H9 (cell line): ENCODE results near the gene GPR176. TPM values are rescaled to one million over a fixed set of nuclear protein-coding genes. Genes with fewer than 3 reads are reported as not detected.

Experiments
- DNase-seq: peaks from one replicate; pipeline ENCODE4 v3.0.0-alpha.2; 2017
- H2AFZ ChIP-seq: one replicate; pipeline ENCODE4 v1.6.1; 2013; ENCODE audit warnings: mild to moderate bottlenecking, low read length, control low read depth, moderate library complexity
- H2AK5ac ChIP-seq: 2 replicates; pipeline ENCODE4 v1.6.1; 2013; ENCODE audit warnings: low read length, control low read depth, mixed read lengths; ENCODE audit not compliant: insufficient read length
- H2BK120ac ChIP-seq: one replicate; pipeline ENCODE4 v1.6.1; 2013; ENCODE audit warnings: low read depth, mild to moderate bottlenecking, low read length, control low read depth, inconsistent platforms; ENCODE audit not compliant: poor library complexity, severe bottlenecking
- H2BK12ac ChIP-seq: 2 replicates; pipeline ENCODE4 v1.6.1; 2013; ENCODE audit warnings: low read length, control low read depth, mixed read lengths, low read depth; ENCODE audit not compliant: insufficient read length
- H2BK15ac ChIP-seq: 2 replicates; pipeline ENCODE4 v1.6.1; 2013; ENCODE audit warnings: low read depth, low read length, control low read depth
- H2BK20ac ChIP-seq: one replicate; pipeline ENCODE4 v1.6.1; 2013; ENCODE audit warnings: low read depth, mild to moderate bottlenecking, low read length, control low read depth, inconsistent platforms; ENCODE audit not compliant: poor library complexity, severe bottlenecking
- H2BK5ac ChIP-seq: 2 replicates; pipeline ENCODE4 v1.6.1; 2013; ENCODE audit warnings: low read length, control low read depth, mixed read lengths; ENCODE audit not compliant: insufficient read length
- H3K14ac ChIP-seq: 2 replicates; pipeline ENCODE4 v1.6.1; 2013; ENCODE audit warnings: low read length, control low read depth; ENCODE audit not compliant: insufficient read depth
- H3K18ac ChIP-seq: 2 replicates; pipeline ENCODE4 v1.6.1; 2013; ENCODE audit warnings: low read depth, mild to moderate bottlenecking, mixed read lengths, low read length, control low read depth; ENCODE audit not compliant: insufficient read length
- H3K23ac ChIP-seq: 2 replicates; pipeline ENCODE4 v1.6.1; 2013; ENCODE audit warnings: low read length, control low read depth, mixed read lengths, low read depth; ENCODE audit not compliant: insufficient read length
- H3K23me2 ChIP-seq: 2 replicates; pipeline ENCODE4 v1.6.1; 2013; ENCODE audit warnings: low read depth, mild to moderate bottlenecking, mixed read lengths, low read length, control low read depth; ENCODE audit not compliant: insufficient read length, poor library complexity, severe bottlenecking
- H3K27ac ChIP-seq: 2 replicates; pipeline ENCODE4 v1.5.1; 2013; ENCODE audit warnings: low read length, control low read depth, mixed read lengths, low read depth; ENCODE audit not compliant: insufficient read length
- H3K27me3 ChIP-seq: 2 replicates; pipeline ENCODE4 v1.6.1; 2013; ENCODE audit warnings: low read length, control low read depth, inconsistent platforms; ENCODE audit not compliant: insufficient read depth
- H3K4ac ChIP-seq: 2 replicates; pipeline ENCODE4 v1.6.1; 2013; ENCODE audit warnings: low read depth, mild to moderate bottlenecking, control low read depth, inconsistent platforms, low read length, moderate library complexity
- H3K4me1 ChIP-seq: 2 replicates; pipeline ENCODE4 v1.6.1; 2013; ENCODE audit warnings: low read length, control low read depth, inconsistent platforms; ENCODE audit not compliant: insufficient read depth
- H3K4me2 ChIP-seq: 2 replicates; pipeline ENCODE4 v1.6.1; 2013; ENCODE audit warnings: low read length, control low read depth, mixed read lengths; ENCODE audit not compliant: insufficient read length, insufficient read depth
- H3K56ac ChIP-seq: 2 replicates; pipeline ENCODE4 v1.6.1; 2013; ENCODE audit warnings: low read depth, mild to moderate bottlenecking, mixed read lengths, low read length, control low read depth; ENCODE audit not compliant: insufficient read length
- H3K79me1 ChIP-seq: 2 replicates; pipeline ENCODE4 v1.6.1; 2013; ENCODE audit warnings: low read depth, mild to moderate bottlenecking, moderate library complexity, low read length, control low read depth, inconsistent platforms; ENCODE audit not compliant: insufficient read depth, poor library complexity, severe bottlenecking
- H3K79me2 ChIP-seq: 2 replicates; pipeline ENCODE4 v1.6.1; 2013; ENCODE audit warnings: low read length, control low read depth, inconsistent platforms; ENCODE audit not compliant: insufficient read depth
- H3K9ac ChIP-seq: 2 replicates; pipeline ENCODE4 v1.6.1; 2013; ENCODE audit warnings: low read length, control low read depth, mixed read lengths; ENCODE audit not compliant: insufficient read length; ENCODE audit errors: extremely low read depth
- H3K9me3 ChIP-seq: one replicate; pipeline ENCODE4 v1.6.1; 2013; ENCODE audit warnings: low read depth, low read length, inconsistent platforms; ENCODE audit not compliant: control insufficient read depth
- H3T11ph ChIP-seq: one replicate; pipeline ENCODE4 v1.6.1; 2013; ENCODE audit warnings: mild to moderate bottlenecking, low read length, control low read depth, inconsistent platforms
- H4K20me1 ChIP-seq: one replicate; pipeline ENCODE4 v1.6.1; 2013; ENCODE audit not compliant: control insufficient read depth, insufficient read length, insufficient read depth
- H4K5ac ChIP-seq: 2 replicates; pipeline ENCODE4 v1.6.1; 2013; ENCODE audit warnings: low read depth, mild to moderate bottlenecking, mixed read lengths, low read length, control low read depth; ENCODE audit not compliant: insufficient read length
- H4K8ac ChIP-seq: replicated peaks from 2 replicates; pipeline ENCODE4 v1.6.1; 2013; ENCODE audit warnings: low read length, control low read depth, mixed read lengths, low read depth; ENCODE audit not compliant: insufficient read length
- H4K91ac ChIP-seq: 2 replicates; pipeline ENCODE4 v1.6.1; 2013; ENCODE audit warnings: low read depth, mild to moderate bottlenecking, moderate library complexity, mixed read lengths, low read length, control low read depth; ENCODE audit not compliant: insufficient read length
- H3K27ac Mint-ChIP-seq, 3 experiments: 2 replicates in 2 of 3; 3 replicates in 1 of 3; pipeline ENCODE4 v1.8.0; 2020 to 2021; ENCODE audit warnings: mixed read lengths in 3 of 3, mild to moderate bottlenecking in 1 of 3, moderate library complexity in 1 of 3
- H3K27me3 Mint-ChIP-seq: 2 replicates; pipeline ENCODE4 v1.8.0; 2021; ENCODE audit warnings: low read depth, mild to moderate bottlenecking, moderate library complexity, mixed read lengths
- H3K36me3 Mint-ChIP-seq, 3 experiments: 2 replicates in 2 of 3; 3 replicates in 1 of 3; pipeline ENCODE4 v1.8.0; 2020 to 2021; ENCODE audit warnings: low read depth in 3 of 3, mixed read lengths in 3 of 3; ENCODE audit not compliant: insufficient read depth in 1 of 3
- H3K4me1 Mint-ChIP-seq, 2 experiments: 2 replicates each; pipeline ENCODE4 v1.8.0; 2020; ENCODE audit warnings: mixed read lengths in 2 of 2
- H3K4me3 Mint-ChIP-seq, 2 experiments: 2 replicates in 1 of 2; 3 replicates in 1 of 2; pipeline ENCODE4 v1.8.0; 2020 to 2021; ENCODE audit warnings: mild to moderate bottlenecking in 2 of 2, mixed read lengths in 2 of 2, moderate library complexity in 1 of 2
- H3K9me3 Mint-ChIP-seq, 2 experiments: 2 replicates in 1 of 2; 3 replicates in 1 of 2; pipeline ENCODE4 v1.8.0; 2020; ENCODE audit warnings: mild to moderate bottlenecking in 2 of 2, mixed read lengths in 2 of 2, moderate library complexity in 1 of 2
- CTCF ChIP-seq: fragments of 200-600 bp; sonication (generic); conservative IDR thresholded peaks from 3 replicates; pipeline ENCODE4 v1.8.0; 2021; ENCODE audit warnings: antibody characterized with exemption, mild to moderate bottlenecking
- WGBS: extraction: QIAGEN DNeasy Blood & Tissue Kit; methylation state at CpG from one replicate; pipeline ENCODE4 v1.1.7; 2013; ENCODE audit warnings: missing lambda C conversion rate, low lambda C conversion rate, mixed read lengths; ENCODE audit not compliant: insufficient read length; ENCODE audit errors: extremely low coverage; 5-methylcytosine and 5-hydroxymethylcytosine counted together
- total RNA-seq: library from RNA; stranded (reverse); gene quantifications from 2 replicates; pipeline ENCODE4 v1.2.1, GENCODE V29; 2021

GPR176 gene
- total RNA-seq, 1 experiment from 2014 or later = 132 TPM

- no peaks in the 10 kb centered on the region for H3K23me2 ChIP-seq
- H4K5ac ChIP-seq = no peak overlapping the region
- peak overlapping the region in 1 of 3 experiments; percentile 40; a peak in 1 of 7 replicates for H3K27ac Mint-ChIP-seq
- peaks cover 13% of the 10 kb centered on the region for H3K79me1 ChIP-seq
- H4K8ac ChIP-seq = no peak overlapping the region
- H3K79me2 ChIP-seq = peaks cover 50% of the 10 kb centered on the region; the same call in 1 of the 2 replicates
- no peak overlapping the region for H3K4ac ChIP-seq
- peaks cover 21% of the 10 kb centered on the region for H3K4me1 ChIP-seq
- H3K27me3 ChIP-seq = no peaks in the 10 kb centered on the region
- H3K9ac ChIP-seq = no peak overlapping the region
- H2BK120ac ChIP-seq = no peak overlapping the region
- no peak overlapping the region for H2BK20ac ChIP-seq
- H3K56ac ChIP-seq = no peak overlapping the region
- H3K36me3 Mint-ChIP-seq = peaks cover 15 to 29% (median 15%) of the 10 kb centered on the region in 3 experiments
- no peak overlapping the region for H3T11ph ChIP-seq
- no peaks in the 10 kb centered on the region for H3K27me3 Mint-ChIP-seq
- no peak for DNase-seq
- WGBS = no CpG with 5 or more reads among the region's 1 CpG
- H3K23ac ChIP-seq = no peak overlapping the region
- H2BK5ac ChIP-seq = no peak overlapping the region
- no peaks in the 10 kb centered on the region for H4K20me1 ChIP-seq
- H2AFZ ChIP-seq = no peak overlapping the region
- no peak overlapping the region for H3K27ac ChIP-seq
- H3K9me3 Mint-ChIP-seq = no peaks in the 10 kb centered on the region
- H3K18ac ChIP-seq = no peak overlapping the region
- H3K4me1 Mint-ChIP-seq = peaks cover 48 to 50% of the 10 kb centered on the region in 2 experiments
- H3K4me2 ChIP-seq = no peak overlapping the region
- no peak overlapping the region for H4K91ac ChIP-seq
- no peak for TF ChIP-seq CTCF
- H2BK12ac ChIP-seq = no peak overlapping the region
- no peaks in the 10 kb centered on the region for H3K9me3 ChIP-seq
- H3K14ac ChIP-seq = no peak overlapping the region
- no peak overlapping the region for H2AK5ac ChIP-seq
- H3K4me3 Mint-ChIP-seq = no peak overlapping the region
- H2BK15ac ChIP-seq = no peak overlapping the region
These were observed 38.3 kb downstream of the GPR176 start for GRCh38 chr15:39881790-39882189.
